HepG2 (cell line): Measurements from ENCODE around the gene GPR156. TPM values are rescaled to one million over a fixed set of nuclear protein-coding genes. Genes with fewer than 3 reads are reported as not detected.
A peak's percentile ranks its signal among the peaks of the same experiment; 100 is the strongest.

Source experiments
- ATAC-seq: fragments of 200-7000 bp; cut with Tn5 transposase; 3 replicates; pipeline ENCODE4 v1.9.1; 2020; ENCODE audit warnings: mild to moderate bottlenecking, moderate library complexity
- Bru-seq: library from RNA; stranded (reverse); fragments of 400-500 nt; gene quantifications from one replicate; lab custom pipeline; 2021; lab: Mats Ljungman, UMichigan
- BruChase-seq, 2 experiments: library from RNA; stranded (reverse); fragments of 400-500 nt; gene quantifications; one replicate each; lab custom pipeline; 2021; lab: Mats Ljungman, UMichigan
- BruUV-seq: library from RNA; stranded (reverse); fragments of 400-500 nt; replicated peaks from 2 replicates; lab custom pipeline; 2021; lab: Mats Ljungman, UMichigan
- CTCF ChIA-PET: fragments of 300-600 bp; formaldehyde crosslinking; extraction: SDS; loops from one replicate; lab custom pipeline; 2021; ENCODE audit warnings: low total read pairs, inconsistent platforms, low intra/inter-chr PET ratio; lab: Yijun Ruan, JAX
- POLR2A ChIA-PET: fragments of 350-600 bp; sonication (Branson Sonifier 250); formaldehyde crosslinking; loops from one replicate; lab custom pipeline; 2020; ENCODE audit warnings: antibody characterized with exemption, inconsistent platforms; lab: Yijun Ruan, JAX
- DNase-seq: peaks from one replicate; pipeline ENCODE4 v3.0.0-alpha.2; 2015; ENCODE audit warnings: low spot score
- FAIRE-seq: peaks from 3 replicates; lab custom pipeline; 2011; peaks lifted over from hg19 to GRCh38; lab: Jason Lieb, UNC
- H2AFZ ChIP-seq: one replicate; pipeline ENCODE4 v1.6.1; 2011; ENCODE audit warnings: low read length, inconsistent platforms
- H3K27ac ChIP-seq: fragments of 300-600 bp; 3 replicates; pipeline ENCODE4 v1.8.0; 2011; ENCODE audit warnings: mixed run types, mild to moderate bottlenecking, mixed read lengths, low read length, inconsistent platforms; ENCODE audit not compliant: insufficient read depth; ENCODE audit errors: extremely low read length
- H3K27me3 ChIP-seq, 2 experiments: fragments of 200-600 bp in 1 of 2; 2 replicates in 1 of 2; 3 replicates in 1 of 2; pipeline versions ENCODE4 v1.6.0 to v1.8.0; 2011; ENCODE audit warnings: low read length in 2 of 2, mild to moderate bottlenecking in 2 of 2, moderate library complexity in 2 of 2, inconsistent platforms in 1 of 2; ENCODE audit not compliant: insufficient read depth in 2 of 2, control insufficient read depth in 1 of 2
- H3K36me3 ChIP-seq, 2 experiments: fragments of 200-600 bp in 1 of 2; replicated peaks in 1 of 2; 2 replicates in 1 of 2; 3 replicates in 1 of 2; pipeline versions ENCODE4 v1.5.1 to v1.8.0; 2011; ENCODE audit warnings: low read length in 2 of 2, inconsistent platforms in 1 of 2; ENCODE audit not compliant: insufficient read depth in 2 of 2, control insufficient read depth in 1 of 2
- H3K4me1 ChIP-seq: 2 replicates; pipeline ENCODE4 v1.5.1; 2012; ENCODE audit warnings: low read length, inconsistent platforms; ENCODE audit not compliant: insufficient read depth
- H3K4me2 ChIP-seq: 2 replicates; pipeline ENCODE4 v1.6.0; 2011; ENCODE audit warnings: low read depth, low read length, inconsistent platforms
- H3K4me3 ChIP-seq, 3 experiments: fragments of 200-600 bp in 1 of 3; sonication (generic), shearing (Covaris generic) in 1 of 3; replicated peaks in 1 of 3; 2 replicates each; pipeline ENCODE4 v1.5.1; 2011 to 2016; ENCODE audit warnings: low read length in 3 of 3, inconsistent platforms in 2 of 3, low read depth in 2 of 3, mild to moderate bottlenecking in 2 of 3, control low read depth in 1 of 3, mixed read lengths in 1 of 3; ENCODE audit not compliant: insufficient read depth in 1 of 3
- H3K79me2 ChIP-seq: one replicate; pipeline ENCODE4 v1.6.1; 2011; ENCODE audit warnings: low read length, inconsistent platforms; ENCODE audit not compliant: insufficient read depth
- H3K9ac ChIP-seq: 2 replicates; pipeline ENCODE4 v1.6.0; 2011; ENCODE audit warnings: mild to moderate bottlenecking, low read depth, low read length, inconsistent platforms; ENCODE audit not compliant: insufficient read depth
- H3K9me3 ChIP-seq: 2 replicates; pipeline ENCODE4 v1.5.1; 2012; ENCODE audit warnings: mild to moderate bottlenecking, low read length
- H4K20me1 ChIP-seq: 2 replicates; pipeline ENCODE4 v1.6.0; 2011; ENCODE audit warnings: inconsistent platforms, mild to moderate bottlenecking, low read length, moderate library complexity; ENCODE audit not compliant: insufficient read depth
- AHR ChIP-seq: IDR thresholded peaks from 2 replicates; pipeline ENCODE4 v1.6.1; 2018; ENCODE audit warnings: missing genetic modification reagents, missing compliant biosample characterization
- ATAD3A ChIP-seq: sonication (generic); formaldehyde crosslinking; IDR thresholded peaks from 2 replicates; pipeline ENCODE4 v1.4.0; 2020; ENCODE audit warnings: missing genetic modification reagents
- CBX2 ChIP-seq, 2 experiments: fragments of 200-600 bp in 1 of 2; sonication (generic); formaldehyde crosslinking in 1 of 2; IDR thresholded peaks; 2 replicates each; pipeline versions ENCODE4 v1.7.0 to v1.8.1; 2018 to 2022; ENCODE audit warnings: low read depth in 2 of 2, low read length in 1 of 2, mild to moderate bottlenecking in 1 of 2, missing genetic modification reagents in 1 of 2
- PATZ1 ChIP-seq: sonication (generic); formaldehyde crosslinking; IDR thresholded peaks from 2 replicates; pipeline ENCODE4 v1.4.0; 2020; ENCODE audit warnings: missing genetic modification reagents
- RAD21 ChIP-seq: fragments of 450-650 bp; formaldehyde crosslinking; IDR thresholded peaks from 2 replicates; pipeline ENCODE4 v1.5.0; 2020; ENCODE audit warnings: mild to moderate bottlenecking
- TCF12 ChIP-seq, 2 experiments: fragments of 450-650 bp in 1 of 2; sonication (generic) in 1 of 2; formaldehyde crosslinking in 1 of 2; IDR thresholded peaks; 2 replicates each; pipeline versions ENCODE4 v1.6.1 to v1.8.0; 2017 to 2022; ENCODE audit warnings: antibody characterized with exemption in 1 of 2, mild to moderate bottlenecking in 1 of 2, missing genetic modification reagents in 1 of 2, moderate library complexity in 1 of 2
- ZNF660 ChIP-seq: sonication (generic); formaldehyde crosslinking; IDR thresholded peaks from 2 replicates; pipeline ENCODE4 v1.5.1; 2020; ENCODE audit warnings: mild to moderate bottlenecking, low read depth, missing genetic modification reagents, borderline replicate concordance
- WGBS: methylation state at CpG from one replicate; pipeline ENCODE4 v1.1.6; 2017; ENCODE audit warnings: low lambda C conversion rate; 5-methylcytosine and 5-hydroxymethylcytosine counted together
- in situ Hi-C: cut with HindIII; loops from 2 replicates; pipeline ENCODE4 v1.10.0; 2017; ENCODE audit warnings: low pct_unique_long_range_greater_than_20kb; ENCODE audit not compliant: extremely low pct_ligation_motif_present
- intact Hi-C: fragments of 100-400 bp; cut with micrococcal nuclease; formaldehyde crosslinking; loops from one replicate; pipeline ENCODE4 v1.10.0; 2022; ENCODE audit not compliant: unreplicated experiment
- long read RNA-seq, 2 experiments: library from RNA in 1 of 2; library from polyadenylated mRNA in 1 of 2; stranded (forward) in 1 of 2; unstranded in 1 of 2; transcript quantifications; one replicate each; pipeline ENCODE4 v2.0.0, GENCODE V29; 2019 to 2022
- polyA minus RNA-seq, 3 experiments: library from RNA; depleted of rRNA, polyadenylated mRNA; stranded (reverse); fragments of >200 nt; gene quantifications; 2 replicates each; pipeline ENCODE4 v1.2.3, GENCODE V29; 2011; ENCODE audit warnings: low replicate concordance in 1 of 3
- polyA plus RNA-seq, 8 experiments: library from polyadenylated mRNA; depleted of rRNA in 3 of 8; stranded (reverse) in 7 of 8; unstranded in 1 of 8; fragments of >200 nt; fragmentation: Illumina TruSeq in 4 of 8; extraction: Trizol in 4 of 8; gene quantifications; 2 replicates each; pipeline versions ENCODE4 v1.2.1 to v1.2.3, GENCODE V29; 2011 to 2016; ENCODE audit warnings: low read depth in 4 of 8, missing spikeins in 1 of 8, mixed read lengths in 1 of 8; ENCODE audit not compliant: insufficient read depth in 1 of 8
- total RNA-seq, 5 experiments: library from RNA; depleted of rRNA; stranded (reverse); fragments of >200 nt; fragmentation: Illumina TruSeq; extraction: Trizol; gene quantifications; 2 replicates each; pipeline ENCODE4 v1.2.3, GENCODE V29; 2016; ENCODE audit warnings: low read depth in 1 of 5

GPR156 gene
- total RNA-seq (2016; rRNA removed; fragmentation: Illumina TruSeq; extraction: Trizol): not detected in 2 replicates
- not detected in 2 replicates for total RNA-seq (2016; cell fraction: cytosol; rRNA removed; fragmentation: Illumina TruSeq; extraction: Trizol; ENCODE audit: low read depth)
- not detected in 2 replicates for total RNA-seq (2016; cell fraction: insoluble cytoplasmic fraction; rRNA removed; fragmentation: Illumina TruSeq; extraction: Trizol)
- not detected in 2 replicates for total RNA-seq (2016; cell fraction: membrane; rRNA removed; fragmentation: Illumina TruSeq; extraction: Trizol)
- not detected in 2 replicates for total RNA-seq (2016; cell fraction: nucleus; rRNA removed; fragmentation: Illumina TruSeq; extraction: Trizol)
- polyA plus RNA-seq (2011; rRNA removed): 0.03 TPM in 1 of 2 replicates, not detected in the other
- 0.01 TPM in 1 of 2 replicates, not detected in the other for polyA plus RNA-seq (2011; cell fraction: cytosol; rRNA removed)
- 0.05 and 0.14 TPM in 2 replicates for polyA plus RNA-seq (2011; cell fraction: nucleus; rRNA removed)
- not detected in 2 replicates for polyA plus RNA-seq (2012)
- polyA plus RNA-seq (2016; cell fraction: cytosol; fragmentation: Illumina TruSeq; extraction: Trizol; ENCODE audit: low read depth): not detected in 2 replicates
- not detected in 2 replicates for polyA plus RNA-seq (2016; cell fraction: insoluble cytoplasmic fraction; fragmentation: Illumina TruSeq; extraction: Trizol; ENCODE audit: low read depth)
- not detected in 2 replicates for polyA plus RNA-seq (2016; cell fraction: membrane; fragmentation: Illumina TruSeq; extraction: Trizol; ENCODE audit: low read depth)
- not detected in 2 replicates for polyA plus RNA-seq (2016; cell fraction: nucleus; fragmentation: Illumina TruSeq; extraction: Trizol; ENCODE audit: insufficient read depth, low read depth)
- polyA minus RNA-seq (2011; rRNA and poly(A)+ RNA removed; ENCODE audit: low replicate concordance): 0.14 and 1.3 TPM in 2 replicates
- polyA minus RNA-seq (2011; cell fraction: cytosol; rRNA and poly(A)+ RNA removed): not detected in 2 replicates
- polyA minus RNA-seq (2011; cell fraction: nucleus; rRNA and poly(A)+ RNA removed): 0.26 TPM in 1 of 2 replicates, not detected in the other
- Bru-seq, nascent RNA: percentile 22 among the genes with signal in this experiment
- BruChase-seq, experiment 1, labeled RNA remaining after a 6-hour chase: percentile 28 among the genes with signal in this experiment
- BruChase-seq, experiment 2, labeled RNA remaining after a 2-hour chase: percentile 43 among the genes with signal in this experiment
- long read RNA-seq, experiment 1: 0 reads
- long read RNA-seq, experiment 2: 0 reads

- no TSS peak for BruUV-seq
- Histone ChIP-seq H3K9me3 (no peaks in the 10 kb centered on the region), H2AFZ (no peak within 1 kb of the TSS), H3K4me3 (no peak within 1 kb of the TSS; a peak in 2 of 6 replicates), H3K27me3 (peaks cover 3 to 44% of the 10 kb centered on the region in 2 experiments), H3K4me1 (no peaks in the 10 kb centered on the region), H3K9ac (no peak within 1 kb of the TSS), H3K4me2 (peak within 1 kb of the TSS; percentile 36; the same call in 1 of the 2 replicates), H4K20me1 (no peaks in the 10 kb centered on the region), H3K79me2 (no peaks in the 10 kb centered on the region), H3K36me3 (no peaks in the 10 kb centered on the region)
- in situ Hi-C loops: no loop called here
- no peak for DNase-seq
- FAIRE-seq: no peak
- ChIA-PET POLR2A (no interaction called here), CTCF (no interaction called here)
- intact Hi-C loops: no loop called here
- no peak for TF ChIP-seq PATZ1
- no peak for TF ChIP-seq RAD21 (CRISPR knock-in tag)
- no peak for TF ChIP-seq AHR (CRISPR knock-in tag)
- no peak for TF ChIP-seq ATAD3A
- TF ChIP-seq TCF12 (IDR thresholded peaks at IDR 0.05): no peak
- no peak for TF ChIP-seq TCF12 (CRISPR knock-in tag; IDR thresholded peaks at IDR 0.05)
- TF ChIP-seq ZNF660 (CRISPR knock-in tag): no peak
- no peak for TF ChIP-seq CBX2 (IDR thresholded peaks at IDR 0.05; ENCODE audit: low read depth, low read length)
- no peak for TF ChIP-seq CBX2 (CRISPR knock-in tag; IDR thresholded peaks at IDR 0.05; ENCODE audit: low read depth)
- TF ChIP-seq, all 625 proteins: peak for 0
- no peak within 1 kb of the TSS for H3K27ac ChIP-seq
- peak; percentile 66 for ATAC-seq
- 59% methylated on average over 26 of the region's 72 CpGs for WGBS
Observed at GRCh38 chr3:120284747-120285507, at the start of gene GPR156. Gene GPR156 (minus strand): TSS chr3:120285222. CDS start chr3:120244098, 41,124 bp downstream.
